OCI-LY1 (cell line): ENCODE measurements around the gene BRIP1.

Experiments used
- H2AFZ ChIP-seq: fragments of 200-600 bp; sonication (generic), shearing (Covaris generic); 2 replicates; pipeline ENCODE4 v1.6.0; 2014; ENCODE audit warnings: antibody characterized with exemption, mild to moderate bottlenecking, low read length
- H3F3A ChIP-seq: fragments of 200-600 bp; sonication (generic), shearing (Covaris generic); 2 replicates; pipeline ENCODE4 v1.6.0; 2014; ENCODE audit warnings: mild to moderate bottlenecking, antibody characterized with exemption, low read length, moderate library complexity; ENCODE audit not compliant: insufficient read depth
- H3K27ac ChIP-seq: fragments of 200-600 bp; sonication (generic); 2 replicates; pipeline ENCODE4 v1.5.1; 2014; ENCODE audit warnings: low read length, mixed run types, mild to moderate bottlenecking, low read depth; ENCODE audit not compliant: poor library complexity, severe bottlenecking
- H3K27me3 ChIP-seq: fragments of 200-600 bp; sonication (generic); 2 replicates; pipeline ENCODE4 v1.6.0; 2014; ENCODE audit warnings: antibody characterized with exemption, mild to moderate bottlenecking, low read length, moderate library complexity; ENCODE audit not compliant: insufficient read depth
- H3K36me3 ChIP-seq: fragments of 200-600 bp; sonication (generic); 2 replicates; pipeline ENCODE4 v1.6.1; 2014; ENCODE audit warnings: mild to moderate bottlenecking, antibody characterized with exemption, low read length, moderate library complexity, mixed read lengths; ENCODE audit not compliant: insufficient read depth
- H3K4me1 ChIP-seq: fragments of 200-600 bp; sonication (generic); 2 replicates; pipeline ENCODE4 v1.5.1; 2014; ENCODE audit warnings: mild to moderate bottlenecking, low read length, moderate library complexity; ENCODE audit not compliant: insufficient read depth, severe bottlenecking
- H3K4me2 ChIP-seq: fragments of 200-600 bp; sonication (generic), shearing (Covaris generic); 2 replicates; pipeline ENCODE4 v1.6.1; 2014; ENCODE audit warnings: low read length
- H3K4me3 ChIP-seq: fragments of 200-600 bp; sonication (generic); 2 replicates; pipeline ENCODE4 v1.5.1; 2014; ENCODE audit warnings: low read length, low read depth, mild to moderate bottlenecking, mixed read lengths; ENCODE audit not compliant: poor library complexity, severe bottlenecking
- H3K79me2 ChIP-seq: fragments of 200-600 bp; shearing (Covaris generic); 2 replicates; pipeline ENCODE4 v1.6.1; 2016; ENCODE audit warnings: mixed run types, low read length, mixed read lengths; ENCODE audit not compliant: insufficient read depth
- H3K9ac ChIP-seq: fragments of 200-600 bp; sonication (generic), shearing (Covaris generic); 2 replicates; pipeline ENCODE4 v1.6.1; 2014; ENCODE audit warnings: mild to moderate bottlenecking, low read length, mixed read lengths
- H3K9me2 ChIP-seq: fragments of 200-600 bp; sonication (generic), shearing (Covaris generic); 2 replicates; pipeline ENCODE4 v1.6.1; 2014; ENCODE audit warnings: low read depth, mild to moderate bottlenecking, low read length, mixed read lengths
- H3K9me3 ChIP-seq: fragments of 200-600 bp; shearing (Covaris generic); 2 replicates; pipeline ENCODE4 v1.6.1; 2014; ENCODE audit warnings: low read length, mixed read lengths
- H4K20me1 ChIP-seq: fragments of 200-600 bp; sonication (generic), shearing (Covaris generic); 2 replicates; pipeline ENCODE4 v1.6.0; 2016; ENCODE audit warnings: mild to moderate bottlenecking, low read length; ENCODE audit not compliant: insufficient read depth
- EZH2 ChIP-seq: fragments of 200-600 bp; sonication (generic), shearing (Covaris generic); IDR thresholded peaks from 2 replicates; pipeline ENCODE4 v1.8.0; 2017; ENCODE audit warnings: borderline replicate concordance, mixed run types, mild to moderate bottlenecking, antibody characterized with exemption, low read length, moderate library complexity, mixed read lengths
- TF ChIP-seq, protein P1 (sequence below): fragments of 200-600 bp; sonication (generic), shearing (Covaris generic); IDR thresholded peaks from 2 replicates; pipeline ENCODE4 v1.5.1; 2017; ENCODE audit warnings: mild to moderate bottlenecking, antibody characterized with exemption, low read length, moderate library complexity, mixed read lengths

BRIP1 gene

DNA sequence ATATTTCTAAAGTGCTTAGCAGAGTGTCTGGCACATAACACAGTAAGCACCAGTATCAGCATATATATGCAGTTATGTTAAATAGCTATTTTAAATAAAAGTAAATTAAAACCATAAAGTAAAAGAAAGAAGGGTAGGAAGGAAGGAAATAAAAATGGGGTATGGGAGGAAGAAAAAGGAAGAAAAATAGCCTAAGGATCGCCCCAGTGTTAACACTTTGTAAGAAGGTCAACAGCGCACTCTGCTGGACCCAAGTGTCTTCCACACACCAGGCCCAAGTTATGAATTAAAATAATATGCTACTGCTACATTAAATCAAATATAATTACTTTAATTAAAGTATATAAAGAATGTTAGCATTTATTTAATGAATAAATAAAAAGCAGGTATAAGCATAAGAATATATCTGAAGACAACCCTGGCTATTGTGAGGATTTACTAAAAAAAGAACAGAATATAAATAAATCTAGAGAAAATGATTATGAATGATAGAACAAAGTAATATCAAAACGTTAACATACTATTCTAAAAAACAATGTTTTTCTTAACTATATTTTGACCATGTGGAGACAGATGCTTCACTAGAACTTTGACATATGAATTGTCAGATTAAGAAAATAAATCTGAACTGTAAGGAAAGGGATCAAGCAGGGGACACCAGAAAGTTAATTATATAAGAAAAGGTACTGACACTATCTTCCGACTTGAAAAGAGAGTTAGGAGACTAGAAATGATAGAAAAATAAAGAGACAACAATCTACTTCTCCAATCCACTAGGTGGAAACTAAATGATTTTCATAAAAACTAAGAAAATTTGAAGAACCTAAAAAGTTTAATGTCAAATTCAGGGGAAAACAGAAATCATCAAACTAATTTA, 25.9 kb downstream of the BRIP1 start:
- no peaks in the 10 kb centered on the region for H3K4me1 ChIP-seq
- H3K36me3 ChIP-seq: peaks cover 23% of the 10 kb centered on the region
- no peaks in the 10 kb centered on the region for H3F3A ChIP-seq
- no peaks in the 10 kb centered on the region for H3K9me2 ChIP-seq
- TF ChIP-seq, protein P1, sequence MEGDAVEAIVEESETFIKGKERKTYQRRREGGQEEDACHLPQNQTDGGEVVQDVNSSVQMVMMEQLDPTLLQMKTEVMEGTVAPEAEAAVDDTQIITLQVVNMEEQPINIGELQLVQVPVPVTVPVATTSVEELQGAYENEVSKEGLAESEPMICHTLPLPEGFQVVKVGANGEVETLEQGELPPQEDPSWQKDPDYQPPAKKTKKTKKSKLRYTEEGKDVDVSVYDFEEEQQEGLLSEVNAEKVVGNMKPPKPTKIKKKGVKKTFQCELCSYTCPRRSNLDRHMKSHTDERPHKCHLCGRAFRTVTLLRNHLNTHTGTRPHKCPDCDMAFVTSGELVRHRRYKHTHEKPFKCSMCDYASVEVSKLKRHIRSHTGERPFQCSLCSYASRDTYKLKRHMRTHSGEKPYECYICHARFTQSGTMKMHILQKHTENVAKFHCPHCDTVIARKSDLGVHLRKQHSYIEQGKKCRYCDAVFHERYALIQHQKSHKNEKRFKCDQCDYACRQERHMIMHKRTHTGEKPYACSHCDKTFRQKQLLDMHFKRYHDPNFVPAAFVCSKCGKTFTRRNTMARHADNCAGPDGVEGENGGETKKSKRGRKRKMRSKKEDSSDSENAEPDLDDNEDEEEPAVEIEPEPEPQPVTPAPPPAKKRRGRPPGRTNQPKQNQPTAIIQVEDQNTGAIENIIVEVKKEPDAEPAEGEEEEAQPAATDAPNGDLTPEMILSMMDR: peak; percentile 63
- no peak for TF ChIP-seq EZH2
- H3K27ac ChIP-seq: no peak overlapping the region
- H3K27me3 ChIP-seq: no peaks in the 10 kb centered on the region
- no peaks in the 10 kb centered on the region for H3K79me2 ChIP-seq
- no peaks in the 10 kb centered on the region for H3K9me3 ChIP-seq
- no peaks in the 10 kb centered on the region for H4K20me1 ChIP-seq
- H2AFZ ChIP-seq: no peak overlapping the region
- no peak overlapping the region for H3K4me2 ChIP-seq
- H3K4me3 ChIP-seq: no peak overlapping the region
- no peak overlapping the region for H3K9ac ChIP-seq

DNA sequence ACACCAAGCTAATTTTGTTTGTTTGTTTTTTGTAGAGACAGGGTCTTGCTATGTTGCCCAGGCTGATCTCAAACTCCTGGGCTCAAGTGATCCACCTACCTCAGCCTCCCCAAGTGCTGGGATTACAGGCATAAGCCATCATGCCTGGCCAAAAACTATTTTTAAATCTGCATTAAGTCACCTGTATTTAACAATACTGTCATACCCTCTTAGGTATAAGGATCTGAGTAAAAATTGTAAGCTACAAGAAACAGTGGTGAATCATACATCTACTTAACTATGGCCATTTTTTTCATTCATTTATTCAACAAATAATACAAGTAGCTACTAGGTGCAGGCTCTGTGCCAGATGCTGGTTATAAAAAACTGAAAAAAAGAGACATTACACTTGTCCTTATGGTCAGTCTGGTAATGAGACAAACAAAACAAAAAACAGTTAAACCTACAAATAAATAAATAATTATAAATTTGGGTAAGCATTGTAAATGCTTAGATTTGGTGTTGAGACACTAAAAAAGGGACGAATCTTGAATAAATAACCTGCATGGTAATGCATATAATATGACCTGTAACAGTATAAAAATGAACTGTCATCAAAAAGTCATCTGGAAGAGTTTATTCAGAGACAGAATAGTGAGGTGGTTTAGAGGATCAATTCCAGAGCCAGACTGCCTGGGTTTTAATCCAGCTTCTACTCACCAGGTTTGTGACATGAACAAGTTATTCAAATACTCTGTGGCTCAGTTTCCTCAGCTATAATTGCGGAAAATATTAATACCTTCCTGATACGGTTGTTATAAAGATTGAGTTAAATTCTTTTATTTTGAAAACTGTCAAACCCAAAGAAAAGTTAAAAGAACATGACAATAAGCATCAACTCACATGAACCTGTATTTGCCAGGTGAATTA, 26.8 kb downstream of the BRIP1 start:
- Histone ChIP-seq H3K79me2 (no peaks in the 10 kb centered on the region), H3K4me1 (no peaks in the 10 kb centered on the region), H3K4me3 (no peak overlapping the region), H4K20me1 (no peaks in the 10 kb centered on the region), H3K36me3 (peaks cover 14% of the 10 kb centered on the region; the same call in 1 of the 2 replicates), H3K9me3 (no peaks in the 10 kb centered on the region), H3K27ac (no peak overlapping the region), H3K9ac (no peak overlapping the region), H3F3A (no peaks in the 10 kb centered on the region), H3K27me3 (no peaks in the 10 kb centered on the region), H3K4me2 (no peak overlapping the region), H2AFZ (no peak overlapping the region), H3K9me2 (no peaks in the 10 kb centered on the region)
- TF ChIP-seq, protein P1: no peak
- TF ChIP-seq EZH2: no peak

DNA sequence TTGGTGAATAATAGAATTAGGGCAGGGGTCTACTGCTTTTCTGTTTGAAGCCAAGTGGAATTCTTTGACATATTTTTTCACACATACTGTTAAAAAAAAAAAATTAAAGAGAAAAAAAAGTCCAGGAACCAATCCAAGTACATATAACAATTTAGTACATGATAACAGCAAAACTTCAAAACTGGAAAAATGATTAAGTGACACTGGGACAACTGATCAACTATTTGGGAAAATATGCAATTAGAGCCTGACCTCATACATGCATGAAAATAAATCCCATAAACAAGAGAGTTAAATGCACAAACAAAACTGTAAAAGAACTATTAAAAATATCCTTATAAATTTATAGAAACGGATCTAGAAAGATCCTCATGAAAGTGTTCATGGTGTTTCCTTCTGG, 27.7 kb downstream of the BRIP1 start:
- Histone ChIP-seq H3K9ac (no peak overlapping the region), H3K36me3 (peaks cover 6% of the 10 kb centered on the region; the same call in 1 of the 2 replicates), H2AFZ (no peak overlapping the region), H3K79me2 (no peaks in the 10 kb centered on the region), H3K4me3 (no peak overlapping the region), H3K9me2 (no peaks in the 10 kb centered on the region), H3K27ac (no peak overlapping the region), H3K4me2 (no peak overlapping the region), H3K9me3 (no peaks in the 10 kb centered on the region), H3K4me1 (no peaks in the 10 kb centered on the region), H3F3A (no peaks in the 10 kb centered on the region), H3K27me3 (no peaks in the 10 kb centered on the region), H4K20me1 (no peaks in the 10 kb centered on the region)
- TF ChIP-seq, protein P1: no peak
- TF ChIP-seq EZH2: no peak
